ENCODE data around the gene ICA1.
"Not testable (repeated sequence)": the region's sequence is repeated elsewhere in the genome, so short reads cannot be mapped to it uniquely, and the experiment has no call there.

ICA1 gene

GRCh38 chr7:8263048-8263447 is 1.1 kb upstream of the ICA1 start:
- DNase-seq (ENCODE audit: low read depth): no peak

DNA sequence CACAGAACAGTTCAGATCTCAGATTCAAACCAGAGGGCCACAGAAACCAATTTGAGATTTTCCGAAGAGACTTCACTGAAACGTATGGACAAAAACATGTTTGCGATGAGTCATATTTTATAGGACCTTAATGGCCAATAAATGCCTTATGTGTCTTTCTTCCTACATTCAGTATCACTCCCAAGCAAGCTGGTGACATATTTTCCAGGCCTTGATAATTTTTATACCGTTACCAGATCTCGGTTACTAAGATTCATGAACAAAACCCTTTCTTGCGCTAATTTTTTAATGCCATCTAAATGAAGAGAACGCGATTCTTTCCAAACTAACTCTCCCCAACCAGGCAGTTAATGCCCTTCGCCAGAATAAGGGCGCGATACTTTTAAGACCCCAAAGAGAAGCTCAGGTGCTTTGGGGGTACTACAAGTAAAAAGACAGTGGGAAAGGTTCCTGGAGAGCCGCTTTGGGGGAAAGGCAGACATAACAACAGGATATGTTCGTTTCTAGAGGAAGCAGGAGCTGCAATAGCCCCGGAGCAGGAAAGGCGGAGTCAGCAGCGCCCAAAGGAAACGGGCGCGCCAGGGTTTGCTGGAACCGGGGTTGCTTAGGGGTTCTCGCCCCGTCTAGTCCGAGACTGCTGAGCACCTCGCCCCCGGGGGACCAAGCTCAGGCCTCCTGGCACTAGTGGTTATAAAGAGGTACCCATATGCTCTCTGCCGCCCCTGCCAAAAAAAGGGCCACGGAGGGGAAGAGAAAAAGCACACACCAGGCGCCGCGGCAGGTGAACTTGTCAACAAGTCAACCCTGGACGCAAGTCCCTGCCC is 884 bp downstream of the ICA1 start:
- DNase-seq (ENCODE audit: low read depth): no peak

- DNase-seq (ENCODE audit: low read depth): no peak
Measured at GRCh38 chr7:8259586-8260222, 2.3 kb downstream of the ICA1 start.

DNA sequence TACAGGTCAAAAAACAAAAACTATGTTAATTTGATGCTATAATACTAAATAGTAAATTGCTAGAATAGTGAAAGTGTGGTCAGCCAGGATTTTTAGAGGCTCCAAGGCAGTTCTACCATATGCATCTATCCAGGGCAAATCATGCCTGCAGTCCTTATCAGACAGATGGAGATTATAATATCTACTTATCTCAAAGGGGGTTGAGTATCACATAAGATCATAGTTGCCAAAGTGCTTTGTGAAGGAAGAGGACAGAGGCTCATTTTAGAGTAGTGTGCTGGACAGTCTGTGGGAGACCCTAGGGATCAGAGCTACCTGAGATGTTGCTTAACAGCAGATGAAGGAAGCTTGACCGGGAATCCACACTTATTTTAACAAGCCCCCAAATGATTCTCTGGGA is 3.2 kb downstream of the ICA1 start:
- no peak for DNase-seq (ENCODE audit: low read depth)

DNA sequence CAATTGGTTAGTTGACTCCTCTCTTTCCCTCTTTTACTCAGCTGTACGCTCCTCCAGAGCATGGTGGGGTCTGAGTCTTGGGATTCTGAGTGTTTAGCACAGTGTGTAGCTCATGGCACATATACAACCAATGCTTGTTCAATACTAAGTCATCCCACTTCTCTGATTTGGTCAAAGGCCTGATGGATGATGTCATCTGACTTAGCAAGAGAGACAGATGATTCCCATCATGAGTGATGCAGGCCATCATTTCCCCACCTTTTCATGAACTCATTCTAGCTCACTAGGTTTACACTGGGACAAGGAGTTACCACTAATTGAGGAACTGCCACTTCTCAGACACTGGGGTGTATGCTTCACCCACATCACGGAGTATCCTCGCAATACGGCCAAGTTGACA is 3.8 kb downstream of the ICA1 start:
- DNase-seq (ENCODE audit: low read depth): no peak

DNA sequence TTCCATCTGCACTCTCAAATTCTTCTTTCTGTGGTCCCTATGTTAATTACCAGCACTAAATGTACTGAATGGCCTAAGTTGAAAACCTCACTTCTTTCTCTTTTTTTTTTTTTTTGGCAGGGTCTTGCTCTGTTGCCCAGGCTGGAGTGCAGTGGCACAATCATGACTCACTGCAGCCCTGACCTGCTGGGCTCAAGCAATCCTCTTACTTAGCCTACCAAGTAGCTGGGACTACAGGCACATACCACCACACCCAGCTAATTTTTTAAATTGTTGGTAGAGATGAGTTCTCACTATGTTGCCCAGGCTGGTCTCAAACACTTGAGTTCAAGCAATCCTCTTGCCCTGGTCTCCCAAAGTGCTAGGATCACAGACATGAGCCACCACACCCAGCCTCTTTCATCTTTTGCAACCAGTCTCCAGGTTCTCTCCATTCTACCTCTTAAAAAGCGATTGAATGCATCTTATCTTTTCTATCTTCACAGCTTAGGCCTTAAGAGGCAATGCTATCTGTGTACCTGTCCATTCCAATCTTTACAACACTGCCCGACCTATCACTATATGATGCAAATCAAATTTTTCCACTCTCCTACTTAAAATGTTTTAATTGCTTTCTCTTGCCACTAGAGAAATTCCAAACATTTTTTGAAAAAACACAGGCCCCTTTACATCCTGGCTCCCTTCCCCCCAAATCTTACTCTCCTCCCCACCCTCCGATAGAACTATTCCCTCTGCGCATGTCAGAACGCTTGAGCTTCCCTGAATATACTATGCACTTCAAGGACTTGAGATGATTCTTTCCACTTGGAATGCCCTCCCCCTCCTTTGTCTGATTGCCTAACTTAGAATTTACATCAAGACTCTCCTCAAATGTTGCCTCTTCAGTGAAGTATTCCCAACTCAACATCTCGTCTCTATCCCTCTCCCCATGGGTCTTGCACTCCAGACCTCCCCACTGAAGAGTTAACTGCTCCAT is 6.0 kb downstream of the ICA1 start:
- DNase-seq (ENCODE audit: low read depth): no peak

DNA sequence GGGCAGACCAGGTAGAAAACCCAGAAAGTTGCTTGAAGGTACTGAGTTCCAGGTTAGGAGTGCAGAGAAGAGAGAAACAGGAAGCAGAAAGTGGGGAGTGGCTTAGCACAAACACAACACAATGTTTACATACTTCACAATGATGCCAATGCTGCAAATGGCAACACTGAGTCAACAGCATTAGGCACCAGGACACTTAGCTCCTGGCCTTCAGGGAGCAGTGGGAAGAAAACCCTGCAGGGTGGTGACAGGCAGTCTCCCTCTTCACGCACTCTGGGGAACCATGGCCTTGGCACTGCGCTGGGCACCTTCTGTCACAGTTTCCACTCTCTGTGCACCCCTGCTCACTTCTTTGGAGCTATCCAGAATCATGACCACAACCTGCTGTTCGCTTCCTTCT is 7.3 kb downstream of the ICA1 start:
- no peak for DNase-seq (ENCODE audit: low read depth)

GRCh38 chr7:8254215-8254614 is 7.8 kb downstream of the ICA1 start:
- no peak for DNase-seq (ENCODE audit: low read depth)

- no peak for DNase-seq (ENCODE audit: low read depth)
Measured at GRCh38 chr7:8251195-8251594, 10.8 kb downstream of the ICA1 start.

GRCh38 chr7:8250547-8250946 is 11.4 kb downstream of the ICA1 start:
- DNase-seq (ENCODE audit: low read depth): no peak

DNA sequence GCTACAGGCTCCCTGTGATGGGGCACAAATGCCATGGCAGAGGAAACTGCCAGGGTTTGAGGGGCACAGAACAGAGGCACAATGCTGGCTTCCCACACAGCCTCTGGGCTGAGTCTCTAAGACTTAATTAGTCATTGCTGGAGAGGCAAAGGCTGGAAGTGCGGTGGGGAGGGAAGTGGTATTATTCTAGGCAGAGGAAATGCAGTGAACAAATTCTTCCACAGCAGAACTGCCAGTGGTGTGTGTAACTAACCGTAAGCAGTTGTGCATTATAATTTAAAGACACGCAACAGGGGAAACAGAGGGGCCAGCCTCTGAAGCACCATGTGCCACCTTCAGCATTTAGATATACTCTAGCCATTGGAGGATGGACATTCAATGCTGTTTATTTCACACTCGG is 12.8 kb downstream of the ICA1 start:
- no peak for DNase-seq (ENCODE audit: low read depth)

- DNase-seq (ENCODE audit: low read depth): no peak
Measured at GRCh38 chr7:8246020-8246419, 15.9 kb downstream of the ICA1 start.

DNA sequence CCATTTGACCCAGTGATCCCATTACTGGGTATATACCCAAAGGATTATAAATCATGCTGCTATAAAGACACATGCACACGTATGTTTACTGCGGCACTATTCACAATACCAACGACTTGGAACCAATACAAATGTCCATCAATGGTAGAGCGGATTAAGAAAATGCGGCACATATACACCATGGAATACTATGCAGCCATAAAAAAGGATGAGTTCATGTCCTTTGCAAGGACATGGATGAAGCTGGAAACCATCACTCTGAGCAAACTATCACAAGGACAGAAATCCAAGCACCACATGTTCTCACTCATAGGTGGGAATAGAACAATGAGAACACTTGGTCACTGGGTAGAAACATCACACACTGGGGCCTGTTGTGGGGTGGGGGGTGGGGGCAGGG is 16.9 kb downstream of the ICA1 start:
- DNase-seq (ENCODE audit: low read depth): not testable (repeated sequence)

- not testable (repeated sequence) for DNase-seq (ENCODE audit: low read depth)
Measured at GRCh38 chr7:8243059-8243458, 18.9 kb downstream of the ICA1 start.

DNA sequence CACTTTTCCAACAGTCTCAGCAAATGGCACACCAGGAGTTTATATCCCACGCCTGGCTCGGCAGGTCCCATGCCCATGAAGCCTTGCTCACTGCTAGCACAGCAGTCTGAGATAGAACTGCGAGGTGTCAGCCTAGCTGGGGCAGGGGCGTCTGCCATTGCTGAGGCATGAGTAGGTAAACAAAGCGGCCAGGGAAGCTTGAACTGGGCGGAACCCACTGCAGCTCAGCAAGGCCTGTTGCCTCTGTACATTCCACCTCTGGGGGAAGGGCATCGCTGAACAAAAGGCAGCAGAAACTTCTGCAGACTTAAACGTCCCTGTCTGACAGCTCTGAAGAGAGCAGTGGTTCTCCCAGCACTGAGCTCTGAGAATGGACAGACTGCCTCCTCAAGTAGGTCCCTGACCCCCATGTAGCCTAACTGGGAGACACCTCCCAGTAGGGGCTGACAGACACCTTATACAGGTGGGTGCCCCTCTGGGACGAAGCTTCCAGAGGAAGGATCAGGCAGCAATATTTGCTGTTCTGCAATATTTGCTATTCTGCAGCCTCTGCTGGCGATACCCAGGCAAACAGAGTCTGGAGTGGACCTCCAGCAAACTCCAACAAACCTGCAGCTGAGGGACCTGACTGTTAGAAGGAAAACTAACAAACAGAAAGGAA is 22.1 kb downstream of the ICA1 start:
- DNase-seq (ENCODE audit: low read depth): not testable (repeated sequence)

GRCh38 chr7:8236780-8237407 is 25.1 kb downstream of the ICA1 start:
- no peak for DNase-seq (ENCODE audit: low read depth)

DNA sequence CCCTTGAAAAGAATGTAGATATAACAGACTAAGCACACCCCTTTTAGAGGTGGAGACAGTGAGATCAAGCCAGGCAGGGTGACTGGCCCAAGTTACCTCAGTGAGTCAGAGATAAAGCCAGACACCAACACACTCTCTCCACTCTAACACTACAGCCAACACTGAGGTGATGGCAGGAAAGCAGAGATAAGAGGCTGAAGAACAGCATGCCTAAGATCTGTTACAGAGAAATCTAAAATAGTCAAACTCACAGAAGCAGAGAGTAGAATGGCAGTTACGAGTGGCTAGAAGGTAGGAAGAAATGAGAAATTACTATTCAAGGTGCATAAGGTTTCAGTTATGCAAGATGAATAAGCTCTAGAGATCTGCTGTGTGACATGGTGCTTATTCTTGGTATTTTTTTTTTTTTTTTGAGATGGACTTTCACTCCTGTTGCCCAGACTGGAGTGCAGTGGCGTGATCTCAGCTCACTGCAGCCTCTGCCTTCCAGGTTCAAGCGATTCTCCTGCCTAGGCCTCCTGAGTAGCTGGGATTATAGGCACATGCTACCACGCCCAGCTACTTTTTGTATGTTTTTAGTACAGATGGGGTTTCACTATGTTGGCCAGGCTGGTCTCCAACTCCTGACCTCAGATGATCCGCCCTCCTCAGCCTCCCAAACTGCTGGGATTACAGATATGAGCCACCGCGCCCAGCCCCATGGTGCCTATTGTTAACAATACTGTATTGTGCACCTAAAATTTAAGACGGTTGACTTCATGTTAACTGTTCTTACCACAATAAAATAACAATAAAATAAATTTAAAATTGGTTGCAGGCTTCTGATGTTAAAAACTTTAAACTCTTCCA is 28.7 kb downstream of the ICA1 start:
- DNase-seq (ENCODE audit: low read depth): no peak

- no peak for DNase-seq (ENCODE audit: low read depth)
Measured at GRCh38 chr7:8229927-8230326, 32.0 kb downstream of the ICA1 start.

- no peak for DNase-seq (ENCODE audit: low read depth)
Measured at GRCh38 chr7:8228766-8229674, 32.9 kb downstream of the ICA1 start.

- no peak for DNase-seq (ENCODE audit: low read depth)
Measured at GRCh38 chr7:8228068-8228467, 33.9 kb downstream of the ICA1 start.
